ENCODE data around the gene SPARC.
"Not testable (repeated sequence)": the region's sequence is repeated elsewhere in the genome, so short reads cannot be mapped to it uniquely, and the experiment has no call there.

SPARC gene

DNA sequence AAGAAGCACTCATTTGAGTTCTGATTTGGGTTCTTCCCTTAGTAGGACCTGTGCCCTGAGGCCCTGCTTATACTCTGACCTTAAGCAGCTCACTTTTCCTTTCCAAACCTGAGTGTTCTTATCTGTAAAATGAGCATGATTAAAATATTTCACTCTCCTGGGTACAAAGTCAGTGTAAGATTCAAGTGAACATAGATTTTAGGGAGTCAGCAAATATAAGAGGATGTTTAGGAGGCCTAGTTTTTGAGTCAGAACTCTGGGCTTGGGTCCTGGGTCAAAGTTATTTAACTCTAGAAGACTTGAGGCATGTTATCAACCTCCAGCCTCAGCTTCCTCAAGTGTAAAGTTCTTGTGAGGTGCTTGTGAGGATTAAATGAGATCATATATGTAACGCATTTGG lies 8.7 kb upstream of the SPARC start:
- DNase-seq (ENCODE audit: low read depth), result no peak
- no peak overlapping the region for H3K4me3 ChIP-seq (ENCODE audit: control insufficient read depth, low read depth, low read length)
- no peak for TF ChIP-seq CTCF (conservative IDR thresholded peaks at IDR 0.05; ENCODE audit: control insufficient read depth, insufficient read depth, low read depth, low read length)

DNA sequence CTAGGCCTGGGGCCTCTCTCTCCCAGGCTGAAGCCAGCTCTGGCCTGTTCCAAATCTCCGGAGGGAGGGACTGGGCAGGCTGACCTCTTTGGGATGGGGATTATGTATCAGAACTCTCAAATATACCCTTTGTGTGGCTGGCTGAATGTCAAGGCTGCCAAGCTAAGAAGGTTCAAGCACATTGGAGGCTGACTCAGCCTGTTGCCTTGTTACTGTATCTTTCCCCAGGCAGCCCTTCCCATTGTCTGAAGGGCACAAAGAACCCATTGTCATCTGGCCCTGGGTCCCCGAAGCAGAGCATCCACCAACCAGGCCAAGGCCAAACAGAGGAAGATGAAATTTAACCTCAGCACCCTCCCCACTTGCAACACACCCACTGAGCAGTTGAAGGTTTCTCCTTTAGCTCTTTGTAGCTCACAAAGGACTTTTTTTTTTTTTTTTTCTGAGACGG lies 7.3 kb upstream of the SPARC start:
- DNase-seq (ENCODE audit: low read depth), result no peak
- TF ChIP-seq CTCF (conservative IDR thresholded peaks at IDR 0.05; ENCODE audit: control insufficient read depth, insufficient read depth, low read depth, low read length), result no peak
- H3K4me3 ChIP-seq (ENCODE audit: control insufficient read depth, low read depth, low read length), result no peak overlapping the region

DNA sequence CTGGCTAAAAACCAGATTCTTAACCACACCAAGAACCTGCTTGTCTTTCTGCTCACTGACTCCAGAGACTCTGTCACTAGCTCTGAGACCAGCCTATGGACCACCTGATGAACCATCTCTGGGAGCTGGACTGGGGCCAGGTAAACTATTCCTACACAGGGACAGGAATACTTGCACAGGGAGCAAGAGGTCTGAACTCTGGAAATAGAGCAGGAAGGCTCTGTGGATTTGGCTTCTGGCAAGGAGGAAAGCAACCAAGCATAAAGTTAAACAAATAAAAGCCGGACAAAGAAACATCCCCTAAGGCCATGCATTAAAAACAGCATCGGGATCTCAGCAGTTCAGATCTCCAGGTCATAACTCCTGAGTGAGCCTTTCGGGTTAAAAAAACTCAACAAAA lies 5.6 kb upstream of the SPARC start:
- no peak for DNase-seq (ENCODE audit: low read depth)
- no peak overlapping the region for H3K4me3 ChIP-seq (ENCODE audit: control insufficient read depth, low read depth, low read length)
- TF ChIP-seq CTCF (conservative IDR thresholded peaks at IDR 0.05; ENCODE audit: control insufficient read depth, insufficient read depth, low read depth, low read length), result no peak

DNA sequence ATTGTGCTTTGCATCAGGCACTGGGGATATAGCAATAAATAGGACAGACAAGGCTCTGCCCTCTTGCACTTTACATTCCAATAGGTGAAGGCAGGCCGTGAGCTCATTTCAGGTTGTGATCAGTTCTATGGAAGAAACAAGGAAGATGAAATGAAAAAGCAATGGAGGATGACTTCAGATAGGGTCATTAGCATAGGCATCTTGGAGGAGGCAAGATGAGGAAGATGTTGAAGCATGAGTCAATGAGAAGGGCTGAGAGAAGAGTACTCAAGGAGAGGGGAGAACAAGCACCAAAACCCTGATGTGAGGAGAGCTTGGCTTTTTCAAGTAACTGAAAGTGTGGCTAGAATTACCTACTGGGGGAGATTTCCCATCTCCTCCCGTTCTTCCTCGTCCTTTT lies 5.0 kb upstream of the SPARC start:
- no peak overlapping the region for H3K4me3 ChIP-seq (ENCODE audit: control insufficient read depth, low read depth, low read length)
- TF ChIP-seq CTCF (conservative IDR thresholded peaks at IDR 0.05; ENCODE audit: control insufficient read depth, insufficient read depth, low read depth, low read length), result no peak
- DNase-seq (ENCODE audit: low read depth), result no peak

DNA sequence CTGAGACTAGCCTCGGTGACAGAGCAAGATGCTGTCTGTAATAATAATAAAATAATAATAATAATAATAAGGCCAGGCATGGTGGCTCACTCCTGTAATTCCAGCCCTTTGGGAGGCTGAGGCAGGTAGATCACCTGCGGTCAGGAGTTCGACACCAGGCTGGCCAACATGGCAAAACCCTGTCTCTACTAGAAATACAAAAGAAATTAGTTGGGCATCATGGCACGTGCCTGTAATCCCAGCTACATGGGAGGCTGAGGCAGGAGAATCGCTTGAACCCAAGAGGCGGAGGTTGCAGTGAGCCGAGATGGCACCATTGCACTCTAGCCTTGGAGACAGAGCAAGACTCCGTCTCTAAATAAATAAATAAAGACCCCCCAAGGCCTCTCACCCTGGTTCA lies 2.9 kb upstream of the SPARC start:
- DNase-seq (ENCODE audit: low read depth); H3K4me3 ChIP-seq (ENCODE audit: control insufficient read depth, low read depth, low read length): not testable (repeated sequence)

- DNase-seq (ENCODE audit: low read depth), result no peak
- no peak for TF ChIP-seq CTCF (conservative IDR thresholded peaks at IDR 0.05; ENCODE audit: control insufficient read depth, insufficient read depth, low read depth, low read length)
Observed at GRCh38 chr5:151688436-151688835, 1.7 kb upstream of the SPARC start.

DNA sequence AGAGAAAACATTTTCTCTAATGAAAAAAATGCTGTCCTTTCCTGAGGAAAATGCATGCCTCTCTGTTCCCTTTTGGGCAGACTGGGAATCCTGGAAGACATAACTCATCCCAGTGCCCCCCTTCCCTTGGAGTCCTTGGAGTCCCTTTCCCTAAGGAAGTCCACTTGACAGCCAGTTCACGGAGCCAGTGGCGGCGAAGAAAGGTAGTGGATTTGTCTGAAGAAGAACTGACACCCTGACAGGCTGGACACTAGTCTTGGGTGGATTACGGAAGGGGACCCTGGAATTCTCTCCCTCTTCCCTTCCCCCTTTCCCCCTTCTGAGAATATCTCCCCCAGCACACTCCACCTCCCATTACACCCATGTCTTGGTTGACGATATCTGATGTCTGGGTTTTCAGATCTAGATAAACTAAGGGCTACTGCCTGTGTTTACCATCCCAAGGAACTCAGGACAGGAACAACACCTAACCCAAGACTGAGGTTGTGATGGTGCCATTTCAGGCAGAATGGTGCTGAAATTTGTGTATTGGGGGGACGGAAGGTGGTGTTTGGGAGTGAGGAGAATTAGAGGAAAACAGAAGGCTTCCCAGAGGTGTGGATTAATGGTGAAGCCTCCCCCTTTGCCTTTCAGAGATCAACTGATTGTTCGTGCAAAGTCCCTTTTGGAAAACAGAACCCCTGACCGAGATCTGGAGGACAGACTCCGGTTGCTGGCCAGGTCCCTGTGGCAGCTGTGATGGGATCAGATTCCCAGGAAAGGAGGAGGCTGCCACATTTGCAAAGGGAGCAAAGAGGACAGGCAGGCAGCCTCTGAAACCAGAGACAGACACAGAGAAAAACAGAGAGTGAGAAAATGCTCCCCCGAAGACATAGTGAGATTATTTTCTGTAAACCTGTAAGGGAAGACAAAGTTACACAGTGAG lies 704 bp downstream of the SPARC start:
- peak overlapping the region; percentile 99 for H3K4me3 ChIP-seq (ENCODE audit: control insufficient read depth, low read depth, low read length)
- peak; percentile 48 for DNase-seq (ENCODE audit: low read depth)

More at GRCh38 chr5:151688436-151688835, 1.7 kb upstream of the SPARC start:
- no peak overlapping the region for H3K4me3 ChIP-seq (ENCODE audit: control insufficient read depth, low read depth, low read length)

More for the DNA sequence above, 704 bp downstream of the SPARC start:
- TF ChIP-seq CTCF (conservative IDR thresholded peaks at IDR 0.05; ENCODE audit: control insufficient read depth, insufficient read depth, low read depth, low read length), result no peak
